H1 (cell line): Measurements from ENCODE around the gene SCYL1. TPM values are rescaled to one million over a fixed set of nuclear protein-coding genes. Genes with fewer than 3 reads are reported as not detected.

Experiments used
- POLR2A ChIP-seq, 2 experiments: IDR thresholded peaks; 1 replicate in 1 of 2; 2 replicates in 1 of 2; pipeline ENCODE4 v1.6.1; 2011; ENCODE audit warnings: low read depth in 2 of 2, low read length in 2 of 2, mild to moderate bottlenecking in 2 of 2; ENCODE audit errors: control extremely low read depth in 1 of 2
- SIN3A ChIP-seq, 2 experiments: IDR thresholded peaks in 1 of 2; conservative IDR thresholded peaks in 1 of 2; 2 replicates each; pipeline ENCODE4 v1.6.1; 2011 to 2012; ENCODE audit warnings: low read length in 2 of 2, improper control_type of control experiment in 1 of 2, low read depth in 1 of 2, mild to moderate bottlenecking in 1 of 2
- TAF1 ChIP-seq: IDR thresholded peaks from 2 replicates; pipeline ENCODE4 v1.6.1; 2011; ENCODE audit warnings: mild to moderate bottlenecking, low read depth, low read length
- polyA plus RNA-seq, 7 experiments: library from polyadenylated mRNA; depleted of rRNA in 3 of 7; stranded (reverse) in 5 of 7; unstranded in 2 of 7; fragments of >200 nt in 5 of 7; fragments of 200-250 nt in 2 of 7; gene quantifications; 1 replicate in 5 of 7; 2 replicates in 1 of 7; 4 replicates in 1 of 7; pipeline versions ENCODE4 v1.2.1 to v1.2.3, GENCODE V29; 2011 to 2013; ENCODE audit warnings: missing spikeins in 2 of 7, mixed read lengths in 2 of 7
- total RNA-seq: library from RNA; stranded (reverse); fragmentation: NEBNext Ultra II Directional; extraction: Animal tissue kit (Norgen Biotek cat#: 25700); gene quantifications from 2 replicates; pipeline ENCODE4 v1.2.1, GENCODE V29; 2021

The SCYL1 gene
- total and polyA plus RNA-seq, 2 of the 8 experiments (the other 6 are each of a cell fraction or from before 2014, with no cell fraction given) = 59.8 to 77.7 TPM

- TF ChIP-seq TAF1 (no peak), SIN3A (conservative IDR thresholded peaks at IDR 0.05 in 1 of 2, IDR thresholded peaks at IDR 0.05 in 1 of 2; ENCODE audit: low read depth in 1 of 2, low read length in 2 of 2) (no peak), POLR2A (IDR thresholded peaks at IDR 0.05; ENCODE audit: control extremely low read depth in 1 of 2, low read depth in 2 of 2, low read length in 2 of 2) (no peak)
Measured at GRCh38 chr11:65549096-65549495, 24.2 kb downstream of the SCYL1 start (continued).
